NCI-H2196 treated with DMSO at 0.1 percent for 48 hours (cell line): Measurements from ENCODE around the gene CS.

Experiments used
- DNase-seq: peaks from one replicate; lab custom pipeline; 2025; ENCODE audit not compliant: unreplicated experiment; lab: John Stamatoyannopoulos, UW

The CS gene

DNA sequence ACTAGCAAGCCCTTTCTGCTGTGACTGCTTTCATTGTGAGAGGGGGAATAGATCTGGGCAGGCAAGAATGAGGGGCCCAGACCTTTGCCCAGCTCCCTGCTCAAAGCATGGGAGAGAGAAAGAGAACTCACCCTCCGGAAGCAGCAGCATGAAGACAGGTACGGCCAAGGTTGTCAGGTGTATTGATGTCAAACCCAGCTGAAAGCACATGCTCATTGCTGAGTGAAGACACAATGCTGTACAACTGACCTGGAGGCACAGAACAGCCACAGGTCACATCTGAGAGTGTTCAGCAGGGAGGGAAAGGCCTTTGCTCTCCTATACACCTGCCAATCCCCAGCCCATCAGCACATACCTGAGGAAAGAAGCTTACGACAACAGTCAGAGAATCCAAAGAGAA, 47.5 kb downstream of the CS start:
- DNase-seq = no peak

DNA sequence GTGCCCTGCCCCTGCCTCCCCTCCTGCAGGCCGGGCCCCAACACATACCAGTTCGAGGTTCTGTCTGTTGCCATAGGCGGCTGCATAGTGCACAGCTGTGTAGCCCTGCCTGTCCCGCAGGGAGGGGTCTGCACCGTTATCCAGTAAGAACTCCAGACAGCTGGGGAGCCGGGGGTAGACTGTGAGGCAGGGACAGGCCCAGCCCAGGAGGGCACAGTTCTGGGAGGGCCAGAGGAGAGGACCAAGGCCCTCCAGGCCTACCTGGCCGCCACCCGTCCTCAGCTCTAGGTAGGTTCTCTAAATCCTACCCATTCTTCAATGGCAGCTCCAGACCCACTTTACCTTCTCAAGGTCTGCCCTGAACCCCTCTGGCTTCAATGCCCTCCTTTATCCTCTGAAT, 51.4 kb downstream of the CS start:
- no peak for DNase-seq

DNA sequence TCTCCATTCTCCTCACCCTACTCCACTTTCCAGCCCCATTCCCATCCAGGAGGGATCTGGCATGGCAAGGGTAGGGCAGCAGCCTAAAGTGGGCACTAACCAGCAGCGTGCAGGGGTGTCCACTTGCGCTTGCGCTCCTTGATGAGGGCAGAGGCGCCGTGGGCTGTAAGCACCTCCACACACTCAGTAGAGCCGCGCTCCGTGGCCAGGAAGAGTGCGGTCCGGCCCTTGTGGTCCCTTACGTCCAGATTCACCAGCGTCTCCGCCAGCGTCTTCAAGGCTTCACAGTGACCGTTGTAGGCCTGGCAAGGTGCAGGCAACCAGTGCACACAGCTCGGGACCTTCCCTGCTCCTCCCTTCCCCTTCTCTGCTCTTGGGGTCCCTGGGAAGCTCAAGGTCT, 52.2 kb downstream of the CS start:
- no peak for DNase-seq

DNA sequence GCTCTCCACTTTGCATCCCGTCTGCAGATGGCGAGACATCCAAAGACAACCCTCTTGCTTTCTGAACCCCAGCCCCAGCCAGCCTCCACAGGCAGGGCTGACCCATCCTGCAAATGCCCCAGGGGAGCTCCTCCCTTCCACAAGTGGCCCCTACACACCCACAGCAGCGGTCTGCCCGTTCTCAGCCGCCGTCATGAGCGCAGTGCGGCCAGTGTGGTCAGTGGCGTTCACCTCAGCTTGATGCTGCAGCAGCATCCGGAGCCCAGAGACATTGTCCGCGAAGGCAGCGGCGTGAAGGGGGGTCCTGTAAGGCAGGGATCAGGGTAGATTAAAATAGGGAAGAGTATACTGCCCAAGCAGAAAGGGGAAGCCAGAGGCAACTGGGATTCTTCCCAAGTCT, 55.6 kb downstream of the CS start:
- no peak for DNase-seq

DNA sequence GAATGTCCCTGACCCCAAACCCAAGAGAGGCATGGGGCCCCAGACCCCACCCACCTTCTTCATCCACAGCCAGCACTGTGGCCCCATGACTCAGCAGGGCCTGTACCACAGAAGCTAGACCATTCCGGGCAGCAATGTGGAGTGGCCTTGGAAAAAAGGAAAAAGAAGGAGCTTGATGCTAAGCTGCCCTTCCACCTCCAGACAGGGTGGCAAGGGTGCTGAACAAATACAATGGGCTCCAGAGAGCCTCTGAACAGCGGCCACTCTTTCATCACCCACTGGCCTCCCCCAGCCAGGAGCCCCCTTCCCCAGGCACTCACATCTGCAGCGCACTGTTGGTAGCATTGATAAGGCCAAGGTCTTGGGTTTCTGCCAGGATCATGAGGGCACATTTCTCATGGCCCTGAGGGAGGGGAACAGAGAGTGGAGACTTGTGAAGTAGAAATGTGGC, 56.4 kb downstream of the CS start:
- DNase-seq = no peak

DNA sequence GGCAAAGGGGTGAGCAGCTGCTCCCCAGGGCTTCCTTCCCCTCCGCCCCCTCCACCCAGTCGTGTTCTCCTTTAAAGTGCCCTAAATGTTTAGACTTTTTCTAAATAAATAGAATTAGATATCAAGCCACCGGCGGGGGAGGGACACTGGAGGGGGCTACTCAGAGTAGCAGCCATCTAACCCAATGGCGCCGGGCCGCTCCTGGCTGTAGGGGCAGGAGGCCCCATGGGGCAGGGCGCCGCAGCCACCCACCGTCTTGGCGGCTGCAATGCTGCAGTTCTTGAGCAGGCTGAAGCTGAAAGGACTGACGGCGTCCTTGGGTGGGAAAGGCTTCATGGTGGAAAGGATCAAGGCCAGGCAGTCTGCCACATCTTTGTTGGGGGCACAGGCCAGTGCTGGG, 57.1 kb downstream of the CS start:
- DNase-seq = no peak

DNA sequence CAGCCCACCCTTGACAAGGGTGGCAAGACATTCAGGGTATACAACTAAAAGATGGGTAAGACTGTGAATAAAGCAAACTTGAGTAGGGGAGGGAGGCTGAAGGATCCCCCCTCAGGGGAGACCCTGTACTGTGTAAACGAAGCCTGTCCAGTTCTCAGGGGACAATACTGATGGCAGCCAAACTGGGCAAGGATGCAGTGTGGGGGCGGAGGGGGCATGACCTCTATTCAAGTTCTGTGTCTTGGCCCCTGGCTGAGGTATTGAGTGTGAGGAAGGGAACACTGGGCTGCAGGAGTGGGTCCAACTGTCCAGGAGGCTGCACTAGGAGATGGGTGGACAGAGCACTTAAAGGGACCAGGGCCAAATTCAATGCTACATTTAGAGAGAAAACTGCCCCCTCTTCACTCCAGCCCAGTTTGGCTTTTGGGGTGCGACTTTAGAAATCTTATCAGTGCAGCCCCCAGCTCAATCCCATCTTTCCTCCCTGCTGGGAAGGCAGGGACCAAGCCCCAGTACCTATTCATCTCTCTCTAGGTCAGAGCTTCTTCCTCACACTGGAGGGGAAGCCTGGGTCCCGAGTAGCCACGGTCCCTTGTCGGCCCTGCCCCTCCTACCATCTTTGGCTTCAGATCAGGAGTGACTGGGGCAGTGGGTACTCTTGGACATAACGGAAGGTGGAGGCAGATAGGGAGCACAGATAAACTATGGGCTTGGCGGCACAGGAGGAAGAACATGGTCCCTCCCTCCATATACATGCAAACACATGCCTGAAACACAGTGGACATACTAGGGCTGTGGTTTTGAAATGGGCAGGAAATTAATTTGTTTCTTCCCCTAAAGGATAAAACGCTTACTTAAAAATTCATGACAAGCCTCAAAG, 58.5 kb downstream of the CS start:
- no peak for DNase-seq

DNA sequence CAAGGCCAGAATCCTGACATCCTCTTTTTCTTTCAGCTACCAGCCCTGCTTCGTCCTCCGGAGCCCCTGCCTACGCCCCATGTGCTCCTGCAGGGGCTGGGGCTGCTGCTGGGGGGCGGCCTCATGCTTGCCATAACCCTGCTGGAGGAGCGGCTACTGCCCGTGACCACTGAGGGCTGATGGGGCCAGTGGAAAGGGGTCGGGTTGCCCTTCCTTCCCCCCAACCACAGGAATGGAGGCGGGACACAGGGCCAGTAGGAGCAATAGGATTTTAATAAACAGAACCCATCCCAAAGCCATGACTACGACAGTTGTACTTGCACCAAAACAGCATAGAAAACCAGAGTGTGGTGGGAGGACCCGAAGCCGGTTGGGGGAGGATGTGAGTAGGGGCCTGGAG, 62.6 kb downstream of the CS start:
- no peak for DNase-seq

DNA sequence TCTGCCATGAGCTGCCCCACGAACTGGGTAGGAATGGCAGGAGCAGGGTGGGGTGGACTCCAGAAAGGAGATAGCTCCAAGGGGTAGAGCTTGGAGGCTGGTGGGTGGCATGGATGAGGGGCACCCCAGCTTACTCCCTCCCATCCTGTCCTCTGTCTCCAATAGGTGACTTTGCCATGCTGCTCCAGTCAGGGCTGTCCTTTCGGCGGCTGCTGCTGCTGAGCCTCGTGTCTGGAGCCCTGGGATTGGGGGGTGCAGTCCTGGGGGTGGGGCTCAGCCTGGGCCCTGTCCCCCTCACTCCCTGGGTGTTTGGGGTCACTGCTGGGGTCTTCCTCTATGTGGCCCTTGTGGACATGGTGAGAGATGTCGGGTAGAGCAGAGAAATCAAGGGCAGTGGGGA, 63.1 kb downstream of the CS start:
- DNase-seq = no peak

DNA sequence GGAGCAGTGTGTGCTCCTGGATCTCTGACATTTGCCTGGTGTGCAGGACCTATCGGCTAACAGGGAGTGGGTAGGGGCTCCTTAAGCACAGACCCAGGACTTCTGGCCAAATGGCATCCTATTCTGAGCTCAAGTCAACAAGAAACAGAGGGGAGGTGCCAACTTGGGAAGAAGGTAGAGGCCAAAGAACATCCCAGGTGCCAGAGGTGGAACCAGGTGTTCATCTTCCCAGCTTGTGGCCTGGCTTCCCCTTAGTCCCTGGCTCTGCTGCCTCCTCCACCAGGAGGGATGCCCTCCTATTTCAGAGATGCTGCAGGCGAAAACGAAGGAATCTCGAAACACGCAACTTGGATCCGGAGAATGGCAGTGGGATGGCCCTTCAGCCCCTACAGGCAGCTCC, 64.0 kb downstream of the CS start:
- no peak for DNase-seq

DNA sequence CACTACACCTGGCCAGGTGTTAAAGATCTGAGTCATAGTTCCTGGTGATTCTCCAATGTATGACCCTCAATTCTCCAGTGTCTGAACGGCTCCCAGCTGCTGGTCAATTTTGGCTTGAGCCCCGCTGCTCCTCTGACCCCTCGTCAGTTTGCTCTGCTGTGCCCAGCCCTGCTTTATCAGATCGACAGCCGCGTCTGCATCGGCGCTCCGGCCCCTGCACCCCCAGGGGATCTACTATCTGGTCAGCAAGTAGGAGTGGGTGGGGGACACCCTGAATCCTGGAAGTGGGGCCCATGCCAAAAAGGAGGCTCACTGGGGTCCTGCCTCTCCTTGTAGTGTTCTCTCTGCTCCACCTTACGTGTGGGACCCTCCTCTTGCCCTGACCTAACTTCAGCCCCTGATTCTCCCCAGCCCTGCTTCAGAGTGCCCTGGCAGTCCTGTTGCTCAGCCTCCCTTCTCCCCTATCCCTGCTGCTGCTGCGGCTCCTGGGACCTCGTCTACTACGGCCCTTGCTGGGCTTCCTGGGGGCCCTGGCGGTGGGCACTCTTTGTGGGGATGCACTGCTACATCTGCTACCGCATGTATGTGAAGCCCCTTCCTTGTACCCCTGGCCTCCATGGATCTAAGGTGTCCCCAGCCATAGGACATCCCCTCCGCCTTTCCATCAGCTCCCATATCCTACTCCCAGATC, 65.2 kb downstream of the CS start:
- DNase-seq = no peak

DNA sequence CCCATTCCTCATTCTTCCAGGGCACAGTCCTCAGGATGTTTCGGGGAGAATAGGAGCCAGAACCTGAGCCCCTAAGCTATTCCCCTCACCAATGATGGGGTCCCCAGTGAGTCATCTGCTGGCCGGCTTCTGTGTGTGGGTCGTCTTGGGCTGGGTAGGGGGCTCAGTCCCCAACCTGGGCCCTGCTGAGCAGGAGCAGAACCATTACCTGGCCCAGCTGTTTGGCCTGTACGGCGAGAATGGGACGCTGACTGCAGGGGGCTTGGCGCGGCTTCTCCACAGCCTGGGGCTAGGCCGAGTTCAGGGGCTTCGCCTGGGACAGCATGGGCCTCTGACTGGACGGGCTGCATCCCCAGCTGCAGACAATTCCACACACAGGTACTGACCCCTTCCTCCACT, 68.9 kb downstream of the CS start:
- no peak for DNase-seq

DNA sequence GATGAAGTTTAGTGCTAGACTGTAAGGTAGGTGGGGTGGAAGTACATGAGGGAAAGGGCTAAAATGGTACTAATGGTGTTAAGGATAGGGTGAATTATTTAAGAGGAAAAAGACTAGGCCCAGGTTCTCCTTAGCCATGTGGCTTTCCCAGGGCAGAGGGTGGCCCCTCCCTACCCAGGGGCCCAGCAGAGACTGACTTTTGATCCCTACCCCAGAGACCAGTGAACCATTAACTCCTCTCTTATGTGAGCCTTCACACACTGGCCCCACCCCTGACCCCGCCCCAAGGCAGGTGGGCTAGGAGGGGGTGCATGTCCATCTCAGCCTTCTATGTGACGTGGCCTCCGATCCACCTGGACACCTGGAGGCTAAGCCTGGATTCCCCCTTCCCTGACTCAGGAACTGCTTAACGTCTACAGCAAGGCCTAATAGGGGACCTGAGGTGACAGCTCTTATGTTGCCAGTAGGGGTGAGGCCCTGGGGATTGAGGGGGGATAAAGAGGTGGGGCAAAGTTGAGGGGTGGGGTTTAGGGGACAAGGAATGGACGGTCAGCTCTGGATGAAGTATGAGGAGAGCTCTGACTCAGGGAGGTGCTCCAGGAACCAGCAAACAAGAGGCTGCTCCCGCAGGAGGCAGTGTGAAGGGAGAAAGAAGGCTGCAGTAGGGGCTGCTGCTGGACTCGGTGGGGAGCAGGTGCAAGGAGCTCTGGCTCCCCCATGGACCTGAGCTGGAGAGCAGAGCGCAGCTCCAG, 69.5 kb downstream of the CS start:
- no peak for DNase-seq

DNA sequence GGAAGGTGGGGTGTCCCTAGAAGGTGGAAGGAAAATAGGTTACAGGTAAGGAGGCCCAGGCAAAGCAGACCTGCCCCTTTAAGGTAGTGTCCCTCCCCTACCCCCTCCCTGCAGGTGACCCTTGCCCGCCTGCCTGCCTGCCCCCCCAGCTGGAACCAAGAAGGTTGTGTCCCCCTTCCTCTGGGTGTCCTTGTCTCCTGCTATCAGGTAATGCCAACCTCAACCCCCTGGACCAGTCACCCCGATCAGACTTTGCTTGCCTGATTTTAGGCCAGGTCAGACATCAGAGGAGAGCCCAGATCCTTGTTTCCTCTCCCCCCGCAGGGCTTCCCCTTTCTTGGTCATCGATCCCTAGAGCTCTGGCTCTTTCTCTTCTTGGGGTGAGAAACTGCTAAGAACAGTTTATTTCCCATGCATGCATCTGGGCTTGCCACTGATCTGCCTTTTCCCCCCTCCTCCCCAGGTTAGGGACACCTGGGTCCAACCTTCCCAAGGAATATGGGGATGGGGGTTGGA, 70.2 kb downstream of the CS start, which contains the start of gene SLC39A5:
SLC39A5 (plus strand) TSS at position 136 of the 516 bp plus-strand sequence. CDS start 1,224 bp downstream, outside the sequence.
- no peak for DNase-seq

DNA sequence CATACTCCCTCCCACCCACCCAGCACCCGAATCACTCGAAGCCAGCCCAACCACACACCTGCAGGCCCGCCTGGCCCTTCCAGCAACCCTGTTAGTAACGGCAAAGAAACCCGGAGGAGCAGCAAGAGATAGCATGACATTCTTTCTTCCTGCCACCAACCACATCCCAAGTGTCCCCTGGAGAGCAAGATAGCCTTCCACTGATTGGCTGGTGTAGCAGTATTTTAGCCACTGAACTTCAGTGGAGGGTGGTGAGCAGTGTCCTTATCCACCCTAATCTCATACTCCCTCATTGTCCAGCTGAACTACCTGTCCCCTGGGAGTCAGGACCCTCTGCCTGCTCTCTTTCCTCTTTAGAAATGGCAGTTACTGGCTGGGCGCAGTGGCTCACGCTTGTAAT, 71.0 kb downstream of the CS start:
- DNase-seq = no peak

DNA sequence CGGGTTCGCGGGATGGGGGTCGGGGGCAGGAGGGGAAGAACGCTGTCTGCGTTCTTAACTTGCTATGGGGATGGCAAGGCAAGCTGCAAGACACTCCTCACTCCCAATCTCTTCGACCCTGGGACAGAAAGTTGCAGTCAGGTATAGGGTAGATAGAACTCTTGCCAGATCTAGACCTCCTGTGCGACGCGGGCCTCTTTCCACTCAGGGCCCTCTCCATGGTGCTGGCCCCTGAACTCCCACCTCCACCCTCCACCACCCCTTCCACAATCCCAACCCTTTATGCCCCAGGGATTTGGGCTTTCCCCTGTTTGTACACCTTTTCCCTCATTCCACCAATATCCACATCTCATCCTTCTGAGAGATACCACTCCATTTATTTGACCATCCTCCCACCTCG, 75.2 kb downstream of the CS start:
- no peak for DNase-seq

DNA sequence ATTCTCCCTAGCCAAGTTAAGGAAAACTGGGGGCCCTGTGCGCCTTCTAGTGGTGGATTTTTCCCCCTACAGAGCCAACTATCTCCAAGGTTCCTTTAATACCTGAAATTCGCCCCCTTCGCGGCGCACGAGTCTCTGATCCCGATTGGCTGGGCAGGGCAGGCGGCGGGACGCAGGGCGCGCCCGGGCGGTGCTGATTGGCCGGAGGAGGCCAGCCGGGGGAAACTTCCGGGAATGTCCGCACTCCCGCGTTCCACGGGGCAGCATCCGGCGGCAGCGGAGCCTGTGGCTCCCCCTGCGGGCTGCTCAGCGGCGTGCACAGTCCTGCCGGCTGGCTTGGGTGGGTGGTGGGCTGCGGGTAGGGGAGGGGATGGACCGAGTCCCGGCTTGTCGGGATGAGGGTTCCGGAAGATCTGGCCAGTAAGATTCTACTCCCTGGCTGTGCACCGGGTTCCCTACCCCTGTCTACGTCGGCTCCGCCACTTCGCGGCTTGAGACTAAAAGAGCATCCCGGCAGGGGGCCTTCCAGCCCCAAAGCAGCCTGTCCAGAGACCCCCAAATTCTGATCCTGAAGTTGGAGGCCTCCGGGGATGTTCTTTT, 75.9 kb downstream of the CS start, which contains the start of gene NABP2:
NABP2 (plus strand) TSS at position 241 of the 600 bp plus-strand sequence. CDS start 515 bp downstream, outside the sequence.
- peak; percentile 95 for DNase-seq

DNA sequence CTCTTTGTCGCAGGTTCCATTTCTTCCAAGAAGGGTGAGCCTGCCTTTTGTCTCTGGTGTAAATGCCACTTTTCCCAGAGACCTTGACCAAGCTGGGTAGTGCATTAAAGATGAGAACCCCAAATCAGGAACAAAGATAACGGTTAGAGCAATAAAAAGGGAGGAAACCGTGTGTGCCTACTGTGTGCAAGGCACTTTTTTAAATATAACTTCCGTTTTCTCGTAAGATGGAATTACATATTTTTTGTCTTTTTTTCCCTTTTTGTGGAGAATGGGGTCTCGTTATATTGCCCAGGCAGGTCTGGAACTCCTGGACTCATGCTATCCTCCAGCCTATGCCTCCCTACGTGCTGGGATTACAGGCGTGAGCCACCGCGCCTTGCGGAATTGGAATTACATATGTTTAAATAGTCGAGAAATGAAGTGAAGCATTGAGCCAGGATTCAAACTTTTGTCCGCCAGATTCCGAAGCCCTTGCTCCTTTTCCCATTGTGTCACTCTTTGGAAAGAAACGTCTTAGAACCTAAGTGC, 76.5 kb downstream of the CS start:
- no peak for DNase-seq

DNA sequence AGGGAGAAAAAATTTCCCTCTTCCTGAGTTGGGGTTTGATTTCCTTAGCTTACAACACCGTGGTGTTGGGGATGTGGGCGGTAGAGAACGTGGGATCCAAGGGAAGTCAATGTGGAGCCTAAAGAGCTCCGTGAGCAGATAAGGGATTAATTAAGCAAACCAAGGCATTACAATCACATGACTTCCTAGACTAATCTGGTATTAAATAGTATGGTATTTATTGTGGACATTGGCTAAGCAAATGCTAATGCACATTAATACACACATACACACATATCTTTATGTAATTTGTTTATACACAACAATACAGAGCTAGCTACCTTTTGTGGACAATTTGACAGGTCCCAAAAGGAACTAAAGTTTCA, 77.6 kb downstream of the CS start:
- DNase-seq = no peak

DNA sequence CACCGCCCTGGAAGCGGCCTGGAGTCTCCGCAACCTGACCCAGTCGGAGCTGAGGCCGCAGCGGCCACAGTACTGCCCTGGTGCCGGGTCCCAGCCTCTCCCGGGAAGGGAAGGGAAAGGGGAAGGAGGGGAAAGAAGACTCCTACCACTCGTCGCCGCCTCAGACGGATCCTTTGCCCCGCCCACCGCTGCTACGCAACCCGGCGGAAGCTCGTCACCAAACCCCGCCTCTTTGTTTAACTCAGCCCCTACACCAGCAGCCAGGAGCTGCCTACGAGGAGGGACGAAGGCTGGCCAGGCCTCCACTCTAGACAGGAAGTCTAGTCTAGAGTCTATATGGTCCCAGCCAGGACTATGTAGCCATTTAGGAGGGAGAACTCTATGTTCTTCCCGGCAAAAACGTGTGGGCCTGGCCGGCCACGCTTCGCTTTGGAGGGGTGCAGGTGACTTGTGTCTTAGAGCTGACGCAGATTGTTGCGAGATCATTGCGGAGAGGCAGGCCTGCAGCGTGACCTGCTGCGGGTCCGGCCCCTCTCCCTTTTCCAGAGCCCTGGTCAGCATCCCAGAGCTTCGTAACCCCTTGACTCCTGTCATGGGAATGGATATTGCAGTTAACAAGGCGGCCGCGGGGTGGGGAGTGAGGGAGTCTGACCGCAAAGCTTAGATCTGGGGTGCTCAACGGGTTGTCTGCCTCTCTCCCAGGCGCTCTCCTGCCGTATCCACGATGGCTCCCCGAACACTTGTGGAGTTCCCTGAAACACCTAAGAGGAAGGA, 78.2 kb downstream of the CS start, which contains the start of gene RNF41:
RNF41 (minus strand) TSS at position 166 of the 774 bp plus-strand sequence. CDS start 7,875 bp downstream, outside the sequence.
- DNase-seq = peak; percentile 97
